ENCODE data around the gene OR2T35.
"Not testable (repeated sequence)": the region's sequence is repeated elsewhere in the genome, so short reads cannot be mapped to it uniquely, and the experiment has no call there.

OR2T35 gene

DNA sequence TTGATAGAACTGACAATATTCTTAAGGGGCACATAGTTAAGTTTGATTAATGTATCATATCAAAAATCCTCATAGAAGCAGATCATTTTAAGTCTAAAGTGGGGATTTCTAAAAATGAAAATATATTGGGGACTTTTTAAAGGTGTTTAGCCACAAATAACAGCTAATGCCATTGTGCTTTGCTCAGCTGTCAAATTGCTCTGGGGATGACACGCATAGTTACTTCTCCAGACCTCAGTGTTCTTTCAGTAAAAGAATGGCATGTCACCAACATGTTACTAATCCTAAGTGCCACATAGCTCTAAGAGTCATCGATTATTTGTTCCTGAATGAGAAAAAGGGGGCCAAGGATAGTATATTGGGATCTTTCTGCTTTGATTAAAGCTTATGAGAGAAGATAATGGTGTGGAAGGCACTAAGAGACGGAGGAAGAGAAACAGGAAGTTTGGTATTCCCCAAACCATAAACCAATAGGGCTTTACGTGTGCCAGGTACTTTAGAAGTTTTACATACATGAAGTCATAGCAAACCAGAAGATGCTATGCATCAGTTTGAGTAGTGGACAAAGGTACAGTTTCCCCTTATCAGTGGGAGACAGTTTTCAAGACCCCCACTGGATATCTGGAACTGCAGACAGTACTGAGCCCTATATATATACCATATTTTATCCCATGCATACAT lies 2.0 kb downstream of the OR2T35 start:
- H3K4me1 ChIP-seq (ENCODE audit: low read length); H2AFZ ChIP-seq (ENCODE audit: low read length); H3K79me2 ChIP-seq (ENCODE audit: low read length); H3K27ac ChIP-seq (ENCODE audit: low read length); H3K9me2 ChIP-seq (replicated peaks; ENCODE audit: insufficient read depth, low read length); H3K4me2 ChIP-seq (ENCODE audit: low read depth, low read length); H3K4me3 ChIP-seq (ENCODE audit: low read length); H3K27me3 ChIP-seq (replicated peaks; ENCODE audit: insufficient read depth, low read length); H3K36me3 ChIP-seq (replicated peaks; ENCODE audit: insufficient read depth, low read length); H3K9ac ChIP-seq (ENCODE audit: low read length); H3F3A ChIP-seq (ENCODE audit: insufficient read depth, low read length); H4K20me1 ChIP-seq (ENCODE audit: insufficient read depth, low read length); H3K9me3 ChIP-seq (replicated peaks; ENCODE audit: insufficient read depth, low read length); DNase-seq: not testable (repeated sequence)

DNA sequence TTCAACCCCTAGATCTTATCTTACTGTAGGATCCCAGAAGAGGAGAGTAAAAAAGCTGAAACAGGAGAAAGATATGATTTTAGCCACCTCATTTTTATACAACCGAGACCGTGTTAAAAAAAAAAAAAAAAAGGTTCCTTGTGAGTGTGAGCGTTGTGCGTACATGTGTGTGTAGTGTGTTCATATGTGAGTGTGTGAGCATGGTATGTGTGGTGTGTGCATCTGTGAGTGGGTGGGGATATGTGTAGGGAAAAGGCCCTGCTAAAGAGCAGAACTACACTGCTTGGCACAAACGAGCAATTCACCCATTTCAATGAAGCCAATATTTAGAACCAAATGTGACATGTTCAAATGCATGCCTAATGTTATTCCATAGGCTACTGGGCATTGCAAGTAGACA lies 3.5 kb downstream of the OR2T35 start:
- not testable (repeated sequence) for H3K36me3 ChIP-seq (replicated peaks; ENCODE audit: insufficient read depth, low read length); H2AFZ ChIP-seq (ENCODE audit: low read length); H3K4me2 ChIP-seq (ENCODE audit: low read depth, low read length); H4K20me1 ChIP-seq (ENCODE audit: insufficient read depth, low read length); H3K9ac ChIP-seq (ENCODE audit: low read length); H3K79me2 ChIP-seq (ENCODE audit: low read length); H3K9me3 ChIP-seq (replicated peaks; ENCODE audit: insufficient read depth, low read length); H3K4me3 ChIP-seq (ENCODE audit: low read length); H3F3A ChIP-seq (ENCODE audit: insufficient read depth, low read length); H3K4me1 ChIP-seq (ENCODE audit: low read length); H3K27me3 ChIP-seq (replicated peaks; ENCODE audit: insufficient read depth, low read length); DNase-seq; H3K9me2 ChIP-seq (replicated peaks; ENCODE audit: insufficient read depth, low read length); H3K27ac ChIP-seq (ENCODE audit: low read length)

DNA sequence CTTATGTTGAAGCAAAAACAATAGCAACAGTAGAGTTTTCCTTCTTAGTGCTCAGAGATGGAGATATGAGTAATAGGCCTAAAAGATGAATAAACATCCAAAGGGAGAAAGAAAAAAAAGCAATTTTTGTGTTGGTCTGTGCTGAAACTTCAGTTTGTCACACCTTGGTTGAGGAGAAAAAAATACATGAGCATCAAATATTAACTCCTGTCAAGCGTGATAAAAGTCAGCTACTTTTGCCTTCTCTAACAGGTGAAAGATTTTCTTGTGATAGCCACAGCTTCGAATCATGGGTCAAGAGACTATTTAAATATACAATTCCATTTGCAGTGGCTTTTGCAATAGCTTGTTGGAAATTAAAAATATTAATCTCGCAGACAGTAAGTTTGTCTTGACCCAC lies 4.2 kb downstream of the OR2T35 start:
- not testable (repeated sequence) for H3K27ac ChIP-seq (ENCODE audit: low read length); DNase-seq; H3K9ac ChIP-seq (ENCODE audit: low read length); H3K36me3 ChIP-seq (replicated peaks; ENCODE audit: insufficient read depth, low read length); H2AFZ ChIP-seq (ENCODE audit: low read length); H3K4me3 ChIP-seq (ENCODE audit: low read length); H3K4me1 ChIP-seq (ENCODE audit: low read length); H4K20me1 ChIP-seq (ENCODE audit: insufficient read depth, low read length); H3F3A ChIP-seq (ENCODE audit: insufficient read depth, low read length); H3K27me3 ChIP-seq (replicated peaks; ENCODE audit: insufficient read depth, low read length); H3K9me2 ChIP-seq (replicated peaks; ENCODE audit: insufficient read depth, low read length); H3K79me2 ChIP-seq (ENCODE audit: low read length); H3K4me2 ChIP-seq (ENCODE audit: low read depth, low read length); H3K9me3 ChIP-seq (replicated peaks; ENCODE audit: insufficient read depth, low read length)

DNA sequence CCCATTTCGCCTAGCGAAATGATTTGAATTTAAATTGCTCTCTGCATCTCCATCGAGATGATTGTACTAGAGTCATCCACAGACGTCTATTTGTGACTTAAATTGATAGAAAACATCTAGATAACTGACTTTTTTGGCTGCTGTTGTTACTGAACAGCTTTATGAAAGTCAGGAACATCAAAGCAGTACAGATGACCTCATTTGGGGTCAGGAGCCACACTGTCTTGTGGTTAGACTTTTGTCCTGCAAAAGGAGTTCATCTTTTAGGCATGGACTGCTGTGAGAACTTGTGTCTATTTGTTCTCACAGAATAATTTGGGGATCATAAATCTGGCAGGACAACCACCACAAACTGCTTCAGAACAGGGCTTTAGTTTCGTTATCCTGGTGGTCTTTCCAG lies 5.4 kb downstream of the OR2T35 start:
- not testable (repeated sequence) for H3F3A ChIP-seq (ENCODE audit: insufficient read depth, low read length); H2AFZ ChIP-seq (ENCODE audit: low read length); H3K36me3 ChIP-seq (replicated peaks; ENCODE audit: insufficient read depth, low read length); H4K20me1 ChIP-seq (ENCODE audit: insufficient read depth, low read length); H3K27me3 ChIP-seq (replicated peaks; ENCODE audit: insufficient read depth, low read length); H3K4me1 ChIP-seq (ENCODE audit: low read length); DNase-seq; H3K4me3 ChIP-seq (ENCODE audit: low read length); H3K27ac ChIP-seq (ENCODE audit: low read length); H3K9me2 ChIP-seq (replicated peaks; ENCODE audit: insufficient read depth, low read length); H3K4me2 ChIP-seq (ENCODE audit: low read depth, low read length); H3K9ac ChIP-seq (ENCODE audit: low read length); H3K9me3 ChIP-seq (replicated peaks; ENCODE audit: insufficient read depth, low read length); H3K79me2 ChIP-seq (ENCODE audit: low read length)

DNA sequence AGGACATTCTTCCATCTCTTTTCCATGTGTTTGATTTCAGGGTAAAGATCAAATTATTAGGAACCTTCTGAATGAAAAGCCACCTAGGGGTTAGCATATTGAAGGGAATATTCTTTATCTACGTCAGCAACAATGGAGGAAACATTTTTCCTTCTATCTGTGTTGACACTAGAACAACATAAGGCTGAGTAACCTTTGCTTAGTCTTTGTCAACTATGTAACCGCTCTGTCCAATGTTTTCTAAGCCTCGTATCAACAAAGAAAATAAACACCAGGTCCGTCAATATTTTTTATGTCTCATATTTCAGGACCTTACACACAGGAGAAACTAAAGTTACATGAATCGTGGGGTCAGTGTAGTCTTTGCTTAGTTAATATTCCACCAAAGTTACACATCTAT lies 8.5 kb downstream of the OR2T35 start:
- H3K79me2 ChIP-seq (ENCODE audit: low read length); H3K4me3 ChIP-seq (ENCODE audit: low read length); H3K4me2 ChIP-seq (ENCODE audit: low read depth, low read length); H3K4me1 ChIP-seq (ENCODE audit: low read length); H3K27ac ChIP-seq (ENCODE audit: low read length); DNase-seq; H2AFZ ChIP-seq (ENCODE audit: low read length); H3K9ac ChIP-seq (ENCODE audit: low read length); H3K36me3 ChIP-seq (replicated peaks; ENCODE audit: insufficient read depth, low read length); H3K27me3 ChIP-seq (replicated peaks; ENCODE audit: insufficient read depth, low read length); H3K9me3 ChIP-seq (replicated peaks; ENCODE audit: insufficient read depth, low read length); H3K9me2 ChIP-seq (replicated peaks; ENCODE audit: insufficient read depth, low read length); H4K20me1 ChIP-seq (ENCODE audit: insufficient read depth, low read length); H3F3A ChIP-seq (ENCODE audit: insufficient read depth, low read length): not testable (repeated sequence)

DNA sequence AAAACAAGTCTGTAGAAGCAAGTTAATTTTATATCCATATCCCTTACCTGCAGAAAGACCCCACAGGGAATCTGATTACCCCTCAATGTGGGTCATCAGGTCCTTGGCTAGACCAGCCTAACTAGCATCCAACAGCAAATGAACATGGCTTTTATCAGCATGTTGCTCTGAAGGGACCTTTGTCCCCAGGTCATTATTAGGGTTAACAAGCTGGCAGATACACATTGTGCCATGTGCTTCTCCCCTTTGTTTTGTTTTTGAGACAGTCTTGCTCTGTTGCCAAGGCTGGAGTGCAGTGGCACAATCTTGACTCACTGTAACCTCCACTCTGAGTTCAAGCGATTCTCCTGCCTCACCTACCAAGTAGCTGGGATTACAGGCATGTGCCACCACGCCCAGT lies 10.1 kb downstream of the OR2T35 start, which contains the start of gene OR2T11:
TSS of gene OR2T11 (minus strand) at position 101 of the 400 bp plus-strand sequence. CDS start 7,963 bp downstream, outside the sequence.
- not testable (repeated sequence) for H2AFZ ChIP-seq (ENCODE audit: low read length); H3K27me3 ChIP-seq (replicated peaks; ENCODE audit: insufficient read depth, low read length); H3K27ac ChIP-seq (ENCODE audit: low read length); H3K4me3 ChIP-seq (ENCODE audit: low read length); H3K4me1 ChIP-seq (ENCODE audit: low read length); H3K4me2 ChIP-seq (ENCODE audit: low read depth, low read length); H3K9ac ChIP-seq (ENCODE audit: low read length); H3K9me2 ChIP-seq (replicated peaks; ENCODE audit: insufficient read depth, low read length); H3K36me3 ChIP-seq (replicated peaks; ENCODE audit: insufficient read depth, low read length); H4K20me1 ChIP-seq (ENCODE audit: insufficient read depth, low read length); H3K9me3 ChIP-seq (replicated peaks; ENCODE audit: insufficient read depth, low read length); H3K79me2 ChIP-seq (ENCODE audit: low read length); H3F3A ChIP-seq (ENCODE audit: insufficient read depth, low read length); DNase-seq

Measured in MM.1S (cell line).